NCI-H2107 (cell line): Measurements from ENCODE around the gene ATP2B3.

Experiments
- DNase-seq: peaks from one replicate; lab custom pipeline; 2025; lab: John Stamatoyannopoulos, UW

Gene ATP2B3

GRCh38 chrX:153537526-153538295, 20.3 kb downstream of the ATP2B3 start:
- no peak for DNase-seq

- DNase-seq, result no peak
Observed at GRCh38 chrX:153538424-153538823, 21.0 kb downstream of the ATP2B3 start.

GRCh38 chrX:153539171-153539978, 21.9 kb downstream of the ATP2B3 start:
- no peak for DNase-seq

GRCh38 chrX:153539979-153540358, 22.5 kb downstream of the ATP2B3 start:
- no peak for DNase-seq

- DNase-seq, result no peak
Observed at GRCh38 chrX:153544727-153545126, 27.3 kb downstream of the ATP2B3 start.

GRCh38 chrX:153546386-153546785, 28.9 kb downstream of the ATP2B3 start:
- no peak for DNase-seq

- no peak for DNase-seq
Observed at GRCh38 chrX:153547195-153547594, 29.8 kb downstream of the ATP2B3 start.

GRCh38 chrX:153549231-153549630, 31.8 kb downstream of the ATP2B3 start:
- DNase-seq, result no peak

GRCh38 chrX:153549807-153550206, 32.4 kb downstream of the ATP2B3 start:
- no peak for DNase-seq

GRCh38 chrX:153551135-153551534, 33.7 kb downstream of the ATP2B3 start:
- no peak for DNase-seq

- DNase-seq, result peak; percentile 47
Observed at GRCh38 chrX:153554519-153555167, 37.2 kb downstream of the ATP2B3 start.

GRCh38 chrX:153556767-153557166, 39.3 kb downstream of the ATP2B3 start:
- DNase-seq, result no peak

GRCh38 chrX:153557618-153558355, 40.3 kb downstream of the ATP2B3 start:
- DNase-seq, result no peak

GRCh38 chrX:153560000-153560399, 42.6 kb downstream of the ATP2B3 start:
- DNase-seq, result no peak

GRCh38 chrX:153560466-153560865, 43.0 kb downstream of the ATP2B3 start:
- DNase-seq, result no peak

GRCh38 chrX:153561337-153561736, 43.9 kb downstream of the ATP2B3 start:
- no peak for DNase-seq

- DNase-seq, result no peak
Observed at GRCh38 chrX:153562546-153562945, 45.1 kb downstream of the ATP2B3 start.

GRCh38 chrX:153564047-153564606, 46.7 kb downstream of the ATP2B3 start:
- peak; percentile 42 for DNase-seq

- no peak for DNase-seq
Observed at GRCh38 chrX:153565996-153566580, 48.6 kb downstream of the ATP2B3 start.

GRCh38 chrX:153568451-153569011, 51.1 kb downstream of the ATP2B3 start:
- no peak for DNase-seq

GRCh38 chrX:153569475-153569874, 52.0 kb downstream of the ATP2B3 start:
- no peak for DNase-seq
